ENCODE results near the gene MACF1. TPM values are rescaled to one million over a fixed set of nuclear protein-coding genes. Genes with fewer than 3 reads are reported as not detected.

MACF1 gene
- total RNA-seq, 1 experiment from 2014 or later: 190 TPM

DNA sequence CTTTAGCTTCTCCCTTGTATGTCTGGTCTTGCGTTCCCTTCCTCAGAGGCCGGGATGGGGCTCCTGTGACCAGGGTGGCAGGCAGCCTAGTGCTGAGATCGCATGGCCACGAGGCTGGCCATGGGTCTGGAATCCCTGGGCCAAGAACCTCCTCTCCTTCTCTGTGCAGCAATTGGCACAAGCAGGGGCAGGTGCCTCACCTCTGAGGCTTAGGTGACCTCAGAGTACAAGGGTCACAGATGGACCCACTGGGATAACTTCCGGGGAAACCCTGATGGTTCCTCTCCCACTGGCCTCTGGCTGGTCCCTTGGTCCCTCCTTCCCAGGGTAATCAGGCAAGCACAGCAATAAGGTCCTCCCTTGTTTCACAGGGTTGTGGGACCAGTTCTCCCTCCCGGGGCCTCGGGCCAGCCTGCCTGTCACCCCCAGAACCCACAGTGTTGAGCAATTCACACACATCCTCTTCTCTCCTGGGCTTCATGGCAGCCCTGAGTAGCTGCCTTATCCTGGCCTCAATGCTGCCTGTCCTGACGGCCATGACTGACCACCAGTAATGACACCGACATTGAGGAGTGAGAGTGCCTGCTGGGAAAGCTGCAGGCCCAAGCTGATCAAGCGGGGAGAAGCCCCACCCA is 325.5 kb downstream of the MACF1 start:
- TF ChIP-seq, protein P1, sequence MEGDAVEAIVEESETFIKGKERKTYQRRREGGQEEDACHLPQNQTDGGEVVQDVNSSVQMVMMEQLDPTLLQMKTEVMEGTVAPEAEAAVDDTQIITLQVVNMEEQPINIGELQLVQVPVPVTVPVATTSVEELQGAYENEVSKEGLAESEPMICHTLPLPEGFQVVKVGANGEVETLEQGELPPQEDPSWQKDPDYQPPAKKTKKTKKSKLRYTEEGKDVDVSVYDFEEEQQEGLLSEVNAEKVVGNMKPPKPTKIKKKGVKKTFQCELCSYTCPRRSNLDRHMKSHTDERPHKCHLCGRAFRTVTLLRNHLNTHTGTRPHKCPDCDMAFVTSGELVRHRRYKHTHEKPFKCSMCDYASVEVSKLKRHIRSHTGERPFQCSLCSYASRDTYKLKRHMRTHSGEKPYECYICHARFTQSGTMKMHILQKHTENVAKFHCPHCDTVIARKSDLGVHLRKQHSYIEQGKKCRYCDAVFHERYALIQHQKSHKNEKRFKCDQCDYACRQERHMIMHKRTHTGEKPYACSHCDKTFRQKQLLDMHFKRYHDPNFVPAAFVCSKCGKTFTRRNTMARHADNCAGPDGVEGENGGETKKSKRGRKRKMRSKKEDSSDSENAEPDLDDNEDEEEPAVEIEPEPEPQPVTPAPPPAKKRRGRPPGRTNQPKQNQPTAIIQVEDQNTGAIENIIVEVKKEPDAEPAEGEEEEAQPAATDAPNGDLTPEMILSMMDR (conservative IDR thresholded peaks at IDR 0.05): no peak
- no peaks in the 10 kb centered on the region for H3K79me1 ChIP-seq (ENCODE audit: insufficient read depth, low read depth, low read length, poor library complexity, severe bottlenecking)
- no peak overlapping the region for H2BK5ac ChIP-seq (ENCODE audit: insufficient read length, low read length)
- H2AFZ ChIP-seq (ENCODE audit: low read length): no peak overlapping the region
- H3K36me3 Mint-ChIP-seq (ENCODE audit: insufficient read depth in 1 of 3, low read depth in 3 of 3): peaks cover 0 to 19% (median 8%) of the 10 kb centered on the region in 3 experiments; a peak in 3 of 7 replicates
- no peaks in the 10 kb centered on the region for H3K27me3 ChIP-seq (ENCODE audit: insufficient read depth, low read length)
- no peaks in the 10 kb centered on the region for H3K27me3 Mint-ChIP-seq (ENCODE audit: low read depth)
- no peak overlapping the region for H3K23ac ChIP-seq (ENCODE audit: insufficient read length, low read depth, low read length)
- no peak overlapping the region for H4K91ac ChIP-seq (ENCODE audit: insufficient read length, low read depth, low read length)
- no peak overlapping the region for H3K18ac ChIP-seq (ENCODE audit: insufficient read length, low read depth, low read length)
- H3K27ac ChIP-seq (ENCODE audit: insufficient read length, low read depth, low read length): no peak overlapping the region
- H2BK120ac ChIP-seq (ENCODE audit: low read depth, low read length, poor library complexity, severe bottlenecking): no peak overlapping the region
- no peaks in the 10 kb centered on the region for H3K9me3 Mint-ChIP-seq
- no peaks in the 10 kb centered on the region for H3K4me1 ChIP-seq (ENCODE audit: insufficient read depth, low read length)
- no peak overlapping the region for H4K8ac ChIP-seq (replicated peaks; ENCODE audit: insufficient read length, low read depth, low read length)
- no peak overlapping the region for H3K4ac ChIP-seq (ENCODE audit: low read depth, low read length)
- no peak for DNase-seq
- no peak overlapping the region for H2BK12ac ChIP-seq (ENCODE audit: insufficient read length, low read depth, low read length)
- no peaks in the 10 kb centered on the region for H3K9me3 ChIP-seq (ENCODE audit: control insufficient read depth, low read depth, low read length)
- H4K20me1 ChIP-seq (ENCODE audit: control insufficient read depth, insufficient read depth, insufficient read length): no peaks in the 10 kb centered on the region
- H3K79me2 ChIP-seq (ENCODE audit: insufficient read depth, low read length): no peaks in the 10 kb centered on the region
- H3K4me1 Mint-ChIP-seq: no peaks in the 10 kb centered on the region
- 0 out of 7 replicates have a peak overlapping the region, but pooled peaks of 1 of the 3 experiments have one; percentile 65 for H3K27ac Mint-ChIP-seq
- no peak overlapping the region for H2BK20ac ChIP-seq (ENCODE audit: low read depth, low read length, poor library complexity, severe bottlenecking)
- H3K4me2 ChIP-seq (ENCODE audit: insufficient read depth, insufficient read length, low read length): no peak overlapping the region
- no peak overlapping the region for H2AK5ac ChIP-seq (ENCODE audit: insufficient read length, low read length)
- H3T11ph ChIP-seq (ENCODE audit: low read length): no peak overlapping the region
- no peak overlapping the region for H2BK15ac ChIP-seq (ENCODE audit: low read depth, low read length)
- no peak overlapping the region for H3K56ac ChIP-seq (ENCODE audit: insufficient read length, low read depth, low read length)
- H3K23me2 ChIP-seq (ENCODE audit: insufficient read length, low read depth, low read length, poor library complexity, severe bottlenecking): no peaks in the 10 kb centered on the region
- WGBS (ENCODE audit: extremely low coverage, insufficient read length, low lambda C conversion rate): no CpG with 5 or more reads among the region's 10 CpGs
- H3K4me3 Mint-ChIP-seq: no peak overlapping the region
- no peak overlapping the region for H4K5ac ChIP-seq (ENCODE audit: insufficient read length, low read depth, low read length)
- H3K14ac ChIP-seq (ENCODE audit: insufficient read depth, low read length): no peak overlapping the region
- no peak overlapping the region for H3K9ac ChIP-seq (ENCODE audit: extremely low read depth, insufficient read length, low read length)
